PC-3 (cell line): Measurements from ENCODE around the gene ZCCHC14. TPM values are rescaled to one million over a fixed set of nuclear protein-coding genes. Genes with fewer than 3 reads are reported as not detected.

Source experiments
- ATAC-seq: fragments of 200-7000 bp; cut with Tn5 transposase; 2 replicates; pipeline ENCODE4 v1.9.1; 2020; ENCODE audit warnings: mild to moderate bottlenecking, moderate library complexity
- BruUV-seq: library from RNA; stranded (reverse); fragments of 400-500 nt; replicated peaks from 2 replicates; lab custom pipeline; 2021; lab: Mats Ljungman, UMichigan
- CTCF ChIA-PET: fragments of 300-600 bp; sonication (Branson Sonifier 250); formaldehyde crosslinking; loops from one replicate; lab custom pipeline; 2022; ENCODE audit warnings: antibody characterized with exemption; lab: Charles Lee
- POLR2A ChIA-PET: fragments of 300-600 bp; sonication (Branson Sonifier 250); formaldehyde crosslinking; loops from one replicate; lab custom pipeline; 2022; ENCODE audit warnings: antibody characterized with exemption; ENCODE audit not compliant: unreplicated experiment; lab: Charles Lee
- DNase-seq: peaks from one replicate; pipeline ENCODE4 v3.0.0-alpha.2; 2015
- H2AFZ ChIP-seq: fragments of 300-600 bp; sonication (generic); 2 replicates; pipeline ENCODE4 v1.6.0; 2016; ENCODE audit warnings: antibody characterized with exemption, low read length
- H3F3A ChIP-seq: fragments of 300-600 bp; sonication (generic); one replicate; pipeline ENCODE4 v1.6.0; 2017; ENCODE audit warnings: antibody characterized with exemption, low read length, control low read depth, mild to moderate bottlenecking; ENCODE audit not compliant: unreplicated experiment
- H3K27ac ChIP-seq: fragments of 300-600 bp; sonication (generic); 2 replicates; pipeline ENCODE4 v1.5.1; 2016; ENCODE audit warnings: mild to moderate bottlenecking, low read length
- H3K27me3 ChIP-seq: fragments of 300-600 bp; sonication (generic); 2 replicates; pipeline ENCODE4 v1.6.1; 2016; ENCODE audit warnings: low read length, mixed read lengths
- H3K36me3 ChIP-seq: fragments of 300-600 bp; sonication (generic); 2 replicates; pipeline ENCODE4 v1.6.1; 2016; ENCODE audit warnings: low read depth, mixed run types, low read length, mixed read lengths
- H3K4me1 ChIP-seq: fragments of 300-600 bp; sonication (generic); 2 replicates; pipeline ENCODE4 v1.5.1; 2016; ENCODE audit warnings: low read length; ENCODE audit not compliant: insufficient read depth
- H3K4me2 ChIP-seq: fragments of 300-600 bp; sonication (generic); 2 replicates; pipeline ENCODE4 v1.6.0; 2016; ENCODE audit warnings: low read length
- H3K4me3 ChIP-seq: fragments of 300-600 bp; sonication (generic); 2 replicates; pipeline ENCODE4 v1.5.1; 2016; ENCODE audit warnings: mild to moderate bottlenecking, low read length, mixed read lengths
- H3K79me2 ChIP-seq: fragments of 300-600 bp; sonication (generic); 2 replicates; pipeline ENCODE4 v1.6.1; 2017; ENCODE audit warnings: low read length, mixed read lengths
- H3K9ac ChIP-seq: fragments of 300-600 bp; sonication (generic); 2 replicates; pipeline ENCODE4 v1.6.0; 2016; ENCODE audit warnings: mild to moderate bottlenecking, low read length
- H3K9me2 ChIP-seq: fragments of 300-600 bp; sonication (generic); replicated peaks from 2 replicates; pipeline ENCODE4 v1.6.1; 2016; ENCODE audit warnings: mixed run types, low read length, mixed read lengths
- H3K9me3 ChIP-seq: fragments of 300-600 bp; sonication (generic); 2 replicates; pipeline ENCODE4 v1.6.1; 2016; ENCODE audit warnings: low read length, mixed read lengths
- H4K20me1 ChIP-seq: fragments of 300-600 bp; sonication (generic); 2 replicates; pipeline ENCODE4 v1.6.1; 2016; ENCODE audit warnings: low read length, mixed read lengths
- EZH2 ChIP-seq: fragments of 300-600 bp; sonication (generic); IDR thresholded peaks from one replicate; pipeline ENCODE4 v1.6.1; 2017; ENCODE audit warnings: antibody characterized with exemption, mild to moderate bottlenecking, low read length; ENCODE audit not compliant: unreplicated experiment
- EZH2phosphoT487 ChIP-seq: fragments of 300-600 bp; sonication (generic); IDR thresholded peaks from 2 replicates; pipeline ENCODE4 v1.6.1; 2018; ENCODE audit warnings: mild to moderate bottlenecking, antibody characterized with exemption, low read length, borderline replicate concordance
- intact Hi-C: fragments of 100-400 bp; cut with micrococcal nuclease; formaldehyde crosslinking; loops from 2 replicates; pipeline ENCODE4 v1.9.0; 2023
- total RNA-seq: library from RNA; depleted of rRNA; stranded (reverse); fragments of >200 nt; gene quantifications from 2 replicates; pipeline ENCODE4 v1.2.3, GENCODE V29; 2014
- TF ChIP-seq, protein P1 (sequence below): fragments of 300-600 bp; sonication (generic); conservative IDR thresholded peaks from 2 replicates; pipeline ENCODE4 v1.5.1; 2017; ENCODE audit warnings: antibody characterized with exemption, low read depth, mild to moderate bottlenecking, low read length

ZCCHC14 gene
- total RNA-seq, 1 experiment from 2014 or later, result 5.3 TPM

DNA sequence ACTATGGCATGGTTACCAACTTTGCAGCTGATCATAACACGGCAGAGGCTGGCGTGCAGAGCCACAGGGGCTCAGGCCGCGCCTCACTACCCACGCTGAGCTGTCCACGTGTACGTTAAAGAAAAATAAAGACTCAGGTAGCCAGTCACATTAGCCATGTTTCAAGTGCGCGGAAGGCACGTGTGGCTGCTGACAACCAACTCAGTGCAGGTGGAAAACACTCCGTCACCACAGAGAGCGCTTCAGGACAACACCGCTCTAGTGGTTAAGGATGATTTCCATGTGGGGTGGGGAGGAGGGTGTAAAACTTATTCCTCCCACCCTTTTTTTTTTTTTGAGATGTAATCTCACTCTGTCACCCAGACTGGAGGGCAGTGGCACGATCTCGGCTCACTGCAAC, 33.8 kb downstream of the ZCCHC14 start:
- peaks cover 24% of the 10 kb centered on the region for H3K79me2 ChIP-seq
- H4K20me1 ChIP-seq, result no peaks in the 10 kb centered on the region
- CTCF ChIA-PET, result no interaction called here

DNA sequence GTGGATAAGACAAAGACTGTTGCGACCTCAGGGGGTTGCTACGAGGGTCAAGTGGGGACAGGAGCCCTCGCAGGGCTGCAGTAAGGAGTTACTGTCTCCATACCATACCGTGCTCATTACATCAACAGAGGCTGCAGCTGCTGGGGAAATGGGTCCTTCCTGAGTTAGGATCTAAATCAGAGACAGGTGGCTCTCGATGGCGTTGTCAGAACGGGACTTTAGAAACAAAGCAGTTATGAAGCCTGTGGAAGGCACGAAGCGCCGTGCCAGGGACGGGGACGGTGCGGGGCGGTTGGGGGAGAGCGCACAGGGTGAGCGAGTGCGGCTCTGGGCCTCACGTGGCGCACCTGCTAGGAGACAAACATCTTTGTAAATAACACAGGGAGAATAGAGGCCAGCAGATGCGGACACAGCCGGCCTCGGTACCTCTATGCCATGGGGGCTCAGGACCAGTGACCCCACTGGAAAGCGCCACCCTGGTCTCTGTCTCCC, 34.4 kb downstream of the ZCCHC14 start:
- Histone ChIP-seq H3K27ac (peak overlapping the region; percentile 82), H3F3A (peaks cover 8% of the 10 kb centered on the region), H4K20me1 (no peaks in the 10 kb centered on the region), H3K4me1 (peaks cover 24% of the 10 kb centered on the region), H3K4me3 (no peak overlapping the region; the same call in 1 of the 2 replicates), H3K9me2 (no peaks in the 10 kb centered on the region), H3K79me2 (peaks cover 20% of the 10 kb centered on the region), H2AFZ (no peak overlapping the region), H3K9ac (no peak overlapping the region; the same call in 1 of the 2 replicates), H3K27me3 (no peaks in the 10 kb centered on the region), H3K9me3 (no peaks in the 10 kb centered on the region), H3K36me3 (no peaks in the 10 kb centered on the region; the same call in 1 of the 2 replicates), H3K4me2 (peak overlapping the region; percentile 81)
- DNase-seq (no peak), ATAC-seq (no peak)
- POLR2A ChIA-PET, result no interaction called here
- CTCF ChIA-PET, result no interaction called here
- no TSS peak for BruUV-seq
- intact Hi-C loops, result no loop called here
- TF ChIP-seq, protein P1, sequence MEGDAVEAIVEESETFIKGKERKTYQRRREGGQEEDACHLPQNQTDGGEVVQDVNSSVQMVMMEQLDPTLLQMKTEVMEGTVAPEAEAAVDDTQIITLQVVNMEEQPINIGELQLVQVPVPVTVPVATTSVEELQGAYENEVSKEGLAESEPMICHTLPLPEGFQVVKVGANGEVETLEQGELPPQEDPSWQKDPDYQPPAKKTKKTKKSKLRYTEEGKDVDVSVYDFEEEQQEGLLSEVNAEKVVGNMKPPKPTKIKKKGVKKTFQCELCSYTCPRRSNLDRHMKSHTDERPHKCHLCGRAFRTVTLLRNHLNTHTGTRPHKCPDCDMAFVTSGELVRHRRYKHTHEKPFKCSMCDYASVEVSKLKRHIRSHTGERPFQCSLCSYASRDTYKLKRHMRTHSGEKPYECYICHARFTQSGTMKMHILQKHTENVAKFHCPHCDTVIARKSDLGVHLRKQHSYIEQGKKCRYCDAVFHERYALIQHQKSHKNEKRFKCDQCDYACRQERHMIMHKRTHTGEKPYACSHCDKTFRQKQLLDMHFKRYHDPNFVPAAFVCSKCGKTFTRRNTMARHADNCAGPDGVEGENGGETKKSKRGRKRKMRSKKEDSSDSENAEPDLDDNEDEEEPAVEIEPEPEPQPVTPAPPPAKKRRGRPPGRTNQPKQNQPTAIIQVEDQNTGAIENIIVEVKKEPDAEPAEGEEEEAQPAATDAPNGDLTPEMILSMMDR, result no peak
- no peak for TF ChIP-seq EZH2
- no peak for TF ChIP-seq EZH2phosphoT487

More for the DNA sequence above, 33.8 kb downstream of the ZCCHC14 start:
- no peak overlapping the region for H3K4me3 ChIP-seq
- intact Hi-C loops, result no loop called here
- DNase-seq (no peak), ATAC-seq (no peak)
- no peak overlapping the region for H2AFZ ChIP-seq
- no peak overlapping the region for H3K27ac ChIP-seq
- H3K9me2 ChIP-seq, result no peaks in the 10 kb centered on the region
- H3F3A ChIP-seq, result peaks cover 8% of the 10 kb centered on the region
- H3K4me2 ChIP-seq, result no peak overlapping the region
- no peaks in the 10 kb centered on the region for H3K9me3 ChIP-seq
- BruUV-seq, result no TSS peak
- no peak overlapping the region for H3K9ac ChIP-seq
- H3K4me1 ChIP-seq, result peaks cover 28% of the 10 kb centered on the region
- no peaks in the 10 kb centered on the region; the same call in 1 of the 2 replicates for H3K36me3 ChIP-seq
- TF ChIP-seq, protein P1, result no peak
- TF ChIP-seq EZH2phosphoT487 (no peak), EZH2 (no peak)
- POLR2A ChIA-PET, result no interaction called here
- H3K27me3 ChIP-seq, result no peaks in the 10 kb centered on the region
